ENCODE results near the gene SP140.
"Not testable (repeated sequence)": the region's sequence is repeated elsewhere in the genome, so short reads cannot be mapped to it uniquely, and the experiment has no call there.

SP140 gene

DNA sequence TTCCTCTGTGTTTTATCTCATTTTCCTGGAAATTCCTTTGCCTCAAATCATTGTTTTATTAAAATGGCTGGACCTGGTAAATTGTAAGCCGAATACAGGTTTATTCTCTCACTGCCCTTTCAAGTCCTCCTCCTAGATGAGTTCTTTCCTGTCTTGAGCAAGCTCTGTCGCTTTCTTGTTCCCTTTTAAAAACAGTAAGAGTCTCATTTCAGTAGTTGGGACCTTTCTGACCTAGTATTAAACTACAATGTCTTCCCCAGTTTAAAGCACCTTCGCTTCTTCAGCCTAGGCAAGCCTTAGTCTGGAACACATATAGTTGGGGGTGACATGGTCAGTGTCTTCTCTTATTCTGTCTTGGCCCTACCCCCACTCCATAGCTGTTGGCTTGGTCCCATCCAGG lies 60.5 kb downstream of the SP140 start:
- DNase-seq (ENCODE audit: low read depth in 3 of 3), result no peak

DNA sequence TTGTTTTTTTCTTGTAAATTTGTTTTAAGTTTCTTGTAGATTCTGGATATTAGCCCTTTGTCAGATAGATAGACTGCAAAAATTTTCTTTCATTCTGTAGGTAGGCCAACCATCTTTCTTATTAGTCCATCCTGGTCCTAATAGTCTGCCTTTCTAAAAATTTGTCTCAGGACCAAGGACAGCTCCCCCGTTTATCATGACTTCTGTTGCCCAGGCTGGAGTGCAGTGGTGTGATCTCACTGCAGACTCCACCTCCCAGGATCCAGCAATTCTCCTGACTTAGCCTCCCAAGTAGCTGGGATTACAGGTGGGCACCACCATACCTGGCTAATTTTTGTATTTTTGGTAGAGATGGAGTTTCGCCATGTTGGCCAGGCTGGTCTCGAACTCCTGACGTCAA lies 63.8 kb downstream of the SP140 start:
- not testable (repeated sequence) for DNase-seq (ENCODE audit: low read depth in 3 of 3)

DNA sequence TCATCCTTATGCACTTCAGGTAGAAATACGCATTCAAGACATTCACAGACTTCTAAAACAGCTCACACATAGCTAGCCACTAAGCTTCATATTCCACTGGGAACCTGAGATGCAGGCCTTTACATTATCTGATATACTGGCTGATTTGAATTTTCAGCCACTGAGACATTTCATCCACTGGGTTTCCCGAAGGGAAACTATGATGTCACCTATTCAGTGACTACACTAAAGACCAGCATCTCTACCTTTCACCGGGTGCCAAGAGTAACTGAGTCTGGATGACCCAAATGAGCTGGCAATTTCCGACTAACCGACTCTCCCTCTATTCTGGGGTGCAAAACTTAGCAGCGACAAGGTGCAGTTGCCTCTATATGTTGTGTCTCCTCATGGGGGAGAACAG lies 69.7 kb downstream of the SP140 start:
- no peak for DNase-seq (ENCODE audit: low read depth in 3 of 3)

DNA sequence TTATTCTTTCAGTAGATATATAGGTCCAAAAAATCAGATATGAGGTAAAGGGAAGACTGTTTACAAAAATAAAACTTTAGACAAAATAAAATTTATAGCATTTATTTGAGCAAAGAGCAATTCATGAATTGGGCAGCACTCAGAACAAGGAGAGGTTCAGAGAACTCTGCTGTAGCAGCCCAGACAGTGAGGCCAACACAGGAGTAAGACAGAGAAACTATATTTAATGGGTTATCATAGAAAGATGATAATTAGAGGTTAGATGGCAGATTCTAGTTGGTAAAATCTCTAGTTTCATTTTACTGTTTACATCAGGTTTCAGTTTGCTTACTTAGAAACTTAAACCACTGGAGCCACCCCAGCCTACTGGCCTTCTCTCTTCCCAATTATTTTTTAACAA lies 71.4 kb downstream of the SP140 start:
- no peak for DNase-seq (ENCODE audit: low read depth in 3 of 3)

DNA sequence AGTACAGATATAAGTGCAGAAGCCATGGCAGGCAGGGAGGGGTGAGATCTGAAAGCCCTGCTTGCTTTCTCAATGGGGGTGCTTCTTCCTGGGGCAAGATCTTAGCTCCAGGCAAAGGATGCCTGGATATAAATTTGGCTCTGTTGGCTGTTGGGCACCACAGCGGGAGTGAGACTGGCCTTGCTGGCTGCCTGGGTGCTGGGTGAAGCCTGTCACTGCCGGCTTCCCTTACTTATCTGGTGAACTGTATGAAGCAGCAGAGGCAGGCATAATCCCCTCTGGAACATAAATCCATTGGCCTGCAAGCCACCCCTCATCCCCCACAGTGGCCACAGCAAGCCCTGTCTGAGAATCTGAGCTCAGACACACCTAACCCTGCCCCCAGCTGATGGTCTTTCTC lies 74.1 kb downstream of the SP140 start:
- no peak for DNase-seq (ENCODE audit: low read depth in 3 of 3)

DNA sequence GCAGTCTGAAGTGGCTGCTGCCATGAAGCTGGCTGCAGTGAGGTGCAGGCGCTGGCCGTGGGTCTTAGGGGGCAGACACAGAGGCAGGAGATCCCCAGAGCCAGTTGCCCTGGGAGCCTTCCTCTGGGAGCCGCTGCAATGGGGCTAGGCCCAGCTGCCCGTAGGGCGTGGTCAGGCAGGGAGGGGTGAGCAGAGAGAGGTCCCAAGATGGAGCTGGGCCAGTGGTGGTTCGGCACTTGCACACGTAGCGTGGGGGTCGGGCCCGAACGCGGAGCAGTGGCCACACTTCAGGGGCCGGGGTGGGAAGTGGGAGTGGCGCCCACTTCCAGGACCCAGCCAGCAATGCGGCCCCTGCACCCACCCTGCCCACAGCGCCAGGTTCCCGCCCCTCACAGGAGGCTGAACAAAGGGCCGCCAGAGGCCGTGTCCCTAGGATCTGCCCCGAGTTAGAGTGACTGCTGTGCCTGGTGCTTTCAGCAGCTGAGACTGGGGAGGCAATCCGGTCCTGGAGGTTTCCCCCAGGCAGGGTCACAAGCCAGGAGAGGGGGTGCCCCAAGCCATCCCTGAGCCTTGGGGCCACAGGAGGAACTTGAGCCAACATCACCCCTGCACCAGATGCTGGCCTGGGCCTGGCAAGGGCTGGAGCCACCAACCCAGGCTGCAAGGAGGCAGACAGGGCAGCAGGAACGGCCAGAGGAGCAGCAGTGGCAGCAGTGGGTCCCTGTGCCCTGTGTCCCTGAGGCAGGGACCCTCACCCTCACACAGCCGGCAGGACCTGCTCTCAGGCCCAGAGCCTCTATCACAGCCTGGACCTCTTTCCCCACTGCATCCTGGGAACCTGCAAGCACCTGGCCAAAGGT lies 80.1 kb downstream of the SP140 start:
- DNase-seq (ENCODE audit: low read depth in 3 of 3), result no peak

DNA sequence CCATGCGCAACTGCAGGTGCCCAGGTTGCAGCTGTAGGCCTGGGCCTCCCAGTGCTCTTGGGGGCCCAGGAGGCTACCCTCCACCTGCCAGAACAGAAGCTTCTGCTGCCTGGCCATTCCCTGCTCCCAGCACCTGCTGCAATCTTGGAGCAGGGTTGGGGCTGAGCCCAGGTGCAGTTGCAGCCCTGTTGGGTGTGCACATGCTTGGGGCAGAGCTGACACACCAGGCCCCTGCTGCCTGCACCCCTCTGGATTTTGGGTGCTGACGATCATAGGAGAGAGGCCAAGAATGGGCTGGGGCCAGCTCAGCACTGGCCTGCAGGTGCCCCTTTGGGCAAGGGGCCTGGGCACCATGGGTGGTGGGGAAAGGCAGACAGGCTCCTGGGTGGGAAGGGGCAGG lies 80.9 kb downstream of the SP140 start:
- DNase-seq (ENCODE audit: low read depth in 3 of 3), result no peak

DNA sequence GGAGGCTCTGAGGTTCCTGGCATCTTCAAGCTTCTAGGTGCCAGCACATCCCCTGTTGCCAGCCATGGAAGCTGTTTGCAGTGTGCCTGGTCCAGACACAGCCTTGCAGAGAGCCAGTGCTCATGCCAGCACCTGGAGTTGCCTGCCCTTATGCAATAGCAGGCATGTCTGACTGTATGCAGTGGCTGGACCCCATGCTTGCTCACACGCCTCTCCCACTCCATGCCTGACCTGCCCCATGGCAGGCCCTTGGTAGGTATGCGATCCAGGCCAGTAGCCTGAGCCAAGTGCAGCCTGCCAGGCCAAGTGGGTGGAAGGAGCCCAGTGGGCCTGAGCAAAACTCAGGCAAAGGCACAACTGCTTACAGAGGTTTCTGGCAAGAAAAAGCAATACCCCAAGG lies 81.9 kb downstream of the SP140 start:
- DNase-seq (ENCODE audit: low read depth in 3 of 3), result no peak

DNA sequence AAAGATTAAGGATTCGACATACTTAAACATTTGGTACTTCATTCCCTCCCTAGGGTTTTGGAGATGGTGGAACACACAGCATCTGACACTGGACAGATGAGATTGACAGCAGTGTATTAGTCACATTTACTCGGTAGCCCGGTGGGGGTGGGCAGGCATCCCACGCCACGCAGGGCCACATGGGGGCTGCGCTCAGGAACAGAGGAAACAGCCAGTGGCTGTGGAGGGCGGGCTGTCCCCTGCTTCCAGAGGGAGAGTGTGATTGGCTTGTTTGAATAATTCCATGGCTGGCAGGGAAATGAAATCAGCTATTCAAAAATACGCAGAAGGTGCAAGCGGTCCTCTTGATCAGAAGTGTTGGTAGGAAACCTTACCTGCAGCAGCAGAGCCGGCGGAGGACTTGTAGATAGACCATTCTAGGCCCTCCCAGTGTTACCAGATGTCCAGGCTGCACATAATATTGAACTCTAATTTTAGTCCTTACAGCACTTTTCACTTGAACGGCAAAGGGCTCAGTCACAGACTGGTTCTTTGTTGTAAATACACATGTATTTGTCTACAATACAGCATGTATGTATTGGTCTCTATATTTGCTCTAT lies 83.0 kb downstream of the SP140 start:
- DNase-seq (ENCODE audit: low read depth in 3 of 3), result no peak

DNA sequence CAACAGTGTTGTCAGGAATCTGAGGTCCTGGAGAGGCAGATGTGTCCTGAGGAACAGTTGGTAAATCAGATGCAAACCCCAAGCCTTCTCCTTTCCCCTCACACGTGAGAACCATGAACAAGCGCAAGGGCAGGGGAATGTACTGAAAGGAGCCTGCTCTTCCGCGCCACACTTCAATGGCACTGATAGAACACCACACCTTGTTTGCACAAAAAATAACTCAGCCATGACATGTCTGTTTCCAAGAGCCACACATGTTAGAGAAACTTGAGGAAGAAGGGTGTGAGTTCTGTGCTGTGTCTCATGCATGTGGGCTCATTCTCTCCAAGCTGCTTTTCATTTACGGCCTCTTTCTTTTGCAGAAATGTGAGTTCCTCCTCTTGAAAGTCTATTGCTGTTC lies 85.3 kb downstream of the SP140 start:
- not testable (repeated sequence) for DNase-seq (ENCODE audit: low read depth in 3 of 3)

DNA sequence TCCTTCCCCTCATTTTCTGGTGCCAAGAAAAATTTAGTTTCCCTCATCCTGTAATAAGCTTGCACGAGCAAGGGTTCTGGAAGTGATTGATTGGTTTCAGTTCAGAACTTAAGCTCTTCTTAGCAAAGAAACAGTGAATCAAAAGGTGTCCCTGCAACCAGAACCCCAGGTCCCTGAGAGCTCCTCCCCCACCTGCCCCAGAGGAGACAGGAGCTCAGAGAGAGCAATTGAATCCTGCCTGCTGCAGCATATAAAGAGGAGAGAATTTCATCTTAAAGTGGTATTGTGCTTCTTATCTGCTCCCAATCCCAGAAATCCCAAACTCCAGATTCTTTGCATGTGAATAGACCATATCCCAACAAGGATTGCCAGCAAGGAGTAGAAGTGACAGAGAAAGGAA lies 86.1 kb downstream of the SP140 start:
- not testable (repeated sequence) for DNase-seq (ENCODE audit: low read depth in 3 of 3)

DNA sequence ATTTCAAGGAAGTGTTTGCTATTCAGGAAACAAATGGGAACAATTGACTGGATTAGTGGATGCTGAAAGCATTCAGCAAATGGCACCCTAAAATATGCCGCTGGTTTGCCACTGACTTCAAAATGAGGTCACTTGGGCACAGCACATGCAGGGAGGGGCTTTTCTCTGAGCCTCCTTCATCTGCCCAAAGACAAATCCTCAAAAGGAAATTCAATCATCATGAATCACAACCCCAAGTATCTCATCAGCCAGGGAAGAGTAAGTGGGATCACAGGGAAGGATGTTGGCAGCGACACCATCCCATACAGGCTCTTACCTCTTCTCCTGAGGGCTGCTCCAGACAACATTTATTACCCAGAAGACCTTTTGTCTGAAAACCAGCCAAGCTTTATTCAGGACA lies 87.1 kb downstream of the SP140 start:
- no peak for DNase-seq (ENCODE audit: low read depth in 3 of 3)

DNA sequence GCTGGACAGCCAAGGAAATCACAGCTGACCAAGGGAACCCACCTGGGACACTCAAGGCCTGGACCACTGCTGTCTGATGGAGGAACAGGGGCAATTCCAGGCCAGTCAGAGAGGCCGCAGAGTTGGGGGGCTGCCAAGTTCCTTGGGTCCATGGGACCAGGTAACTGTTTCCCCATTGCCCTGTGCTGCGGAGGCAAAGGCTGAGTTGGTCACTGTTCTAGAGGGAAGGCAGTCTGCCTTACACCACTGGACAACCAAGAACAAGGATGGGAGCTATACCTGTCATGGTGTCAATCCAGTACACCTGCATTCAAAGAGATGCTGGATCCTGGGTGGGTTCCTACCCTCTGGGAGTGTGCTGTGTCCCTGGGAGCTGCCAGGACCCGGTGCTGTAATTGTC lies 91.8 kb downstream of the SP140 start:
- no peak for DNase-seq (ENCODE audit: low read depth in 3 of 3)

DNA sequence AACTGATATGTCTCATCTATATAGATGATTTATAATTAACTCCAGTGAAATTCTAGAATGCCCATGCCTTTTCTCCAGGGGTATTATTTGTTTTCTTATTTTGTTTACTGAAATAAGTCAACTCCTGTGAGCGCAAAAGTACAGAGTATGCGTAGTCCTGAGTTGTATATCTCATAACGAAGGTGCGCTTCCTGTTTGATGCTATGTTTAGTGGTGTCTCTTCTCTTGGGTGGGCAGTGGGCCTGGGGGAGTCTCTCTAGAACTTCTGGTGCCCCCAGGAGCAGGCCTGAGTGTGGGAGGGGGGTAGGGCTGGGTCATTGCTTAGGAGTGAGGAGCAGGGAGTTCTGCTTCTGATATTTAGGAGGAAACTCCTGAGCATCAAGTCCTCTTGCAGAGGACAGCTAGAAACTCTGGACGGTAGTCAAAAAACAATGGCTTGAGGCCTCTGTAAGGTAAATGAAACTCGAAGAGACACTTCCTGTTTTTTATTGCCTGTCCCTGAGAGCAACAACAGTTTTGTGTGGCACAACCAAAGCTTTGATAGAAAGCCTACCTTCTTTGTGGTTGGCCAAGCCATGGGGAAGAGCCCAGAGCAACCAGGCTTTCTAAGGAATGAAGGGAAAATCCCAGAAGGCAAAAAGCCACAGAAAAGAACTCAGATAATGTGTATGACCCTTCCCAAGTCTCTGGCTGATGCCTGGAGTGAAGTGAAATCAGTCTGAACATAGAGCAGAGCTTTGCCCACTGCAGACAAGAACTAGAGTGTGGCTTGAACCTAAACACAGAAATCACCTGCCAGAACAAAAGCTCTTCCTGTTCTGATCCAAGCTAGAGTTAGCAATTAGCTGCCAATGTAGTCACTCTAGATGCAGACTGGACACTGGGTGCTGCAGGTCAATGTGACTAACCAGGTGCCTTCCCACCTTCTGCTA lies 92.9 kb downstream of the SP140 start:
- DNase-seq (ENCODE audit: low read depth in 3 of 3), result no peak

DNA sequence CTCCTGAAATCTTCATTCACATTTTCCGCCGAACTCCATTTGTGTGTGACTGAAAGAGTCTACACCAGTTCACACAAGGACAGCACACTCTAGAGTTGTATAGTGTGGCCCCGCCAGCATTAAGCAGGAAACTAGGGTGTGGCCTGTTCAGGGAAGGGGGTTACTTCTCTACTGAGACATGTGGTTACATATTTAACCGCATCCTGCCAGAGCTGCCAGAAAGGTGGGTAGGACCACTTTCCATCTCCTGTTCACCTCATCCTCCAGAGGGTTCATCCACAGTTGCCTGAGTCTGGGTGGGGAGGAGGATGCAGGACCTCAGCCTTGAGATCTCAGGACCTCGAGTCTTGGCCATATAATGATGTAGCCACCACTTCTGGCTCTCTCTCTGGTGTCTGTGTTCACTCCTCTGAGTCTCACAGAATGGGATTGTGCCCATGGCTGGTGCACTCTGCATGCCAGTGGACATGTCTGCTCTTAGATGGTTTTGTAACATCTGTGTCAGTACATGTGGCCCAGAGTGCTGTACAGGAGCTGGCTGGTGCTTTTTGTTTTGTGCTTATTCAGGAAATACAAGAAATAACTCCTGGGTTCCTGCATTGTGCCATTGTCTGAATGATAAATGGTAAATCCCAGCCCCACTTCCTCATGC lies 93.8 kb downstream of the SP140 start:
- peak; percentile 11 to 58 (median 20) for DNase-seq (ENCODE audit: low read depth in 3 of 3)

DNA sequence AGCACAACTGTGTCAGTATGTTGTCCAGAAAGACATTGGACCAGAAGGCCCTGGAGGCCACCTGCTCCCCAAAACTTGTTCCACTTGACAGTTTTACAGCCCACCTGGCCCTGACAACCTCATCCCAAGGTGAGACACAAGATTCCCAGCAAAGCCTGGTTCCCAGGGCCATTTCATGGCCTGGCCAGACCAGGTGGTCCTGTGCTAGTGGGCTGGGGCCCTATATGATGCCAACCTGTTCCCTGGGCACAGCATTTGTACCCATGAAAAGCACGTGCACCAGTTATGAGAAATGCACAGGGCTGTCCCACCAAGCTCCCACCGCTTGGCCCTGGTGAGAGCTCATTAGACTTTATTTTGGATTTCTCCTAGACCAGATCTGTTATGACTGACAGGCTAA lies 95.5 kb downstream of the SP140 start:
- no peak for DNase-seq (ENCODE audit: low read depth in 3 of 3)

DNA sequence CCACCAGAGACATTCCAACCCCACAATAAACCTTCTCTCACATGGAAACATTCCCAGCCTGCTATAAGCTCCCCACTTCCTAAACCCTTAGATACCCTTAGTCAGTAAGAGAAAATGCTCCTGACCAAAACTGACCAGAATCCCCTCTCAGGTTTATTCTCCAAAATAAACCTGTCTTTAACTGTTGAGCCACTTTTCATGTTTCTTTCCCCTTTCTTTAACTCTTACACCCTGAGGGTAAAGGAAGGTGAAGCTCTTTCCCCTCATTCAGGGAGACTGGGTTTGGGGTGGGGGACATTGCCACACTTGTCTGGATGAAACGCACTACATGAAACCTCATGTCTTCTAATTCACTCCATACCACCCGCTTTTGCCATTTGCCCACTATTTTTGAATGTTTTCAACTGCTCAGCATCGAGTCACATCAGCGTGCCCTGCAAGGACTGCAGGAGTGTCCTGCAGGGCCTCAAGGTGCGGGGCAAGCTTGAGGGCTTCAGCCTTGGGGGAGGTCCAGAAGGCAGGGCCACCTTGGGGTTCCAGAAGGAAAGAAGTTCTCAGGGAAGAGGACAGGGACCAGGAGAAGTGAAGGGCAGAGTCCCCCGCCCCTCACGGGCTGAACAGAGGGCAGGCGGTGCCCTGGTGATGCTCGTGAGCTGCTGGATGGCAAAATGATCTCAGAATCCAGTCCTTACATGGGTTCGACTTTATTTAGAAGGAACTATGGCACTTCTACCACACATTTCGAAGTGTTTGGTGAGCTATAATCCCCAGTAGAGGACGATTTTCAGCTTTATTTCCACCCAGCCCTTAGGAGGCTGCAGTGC lies 97.2 kb downstream of the SP140 start:
- DNase-seq (ENCODE audit: low read depth in 3 of 3), result no peak

DNA sequence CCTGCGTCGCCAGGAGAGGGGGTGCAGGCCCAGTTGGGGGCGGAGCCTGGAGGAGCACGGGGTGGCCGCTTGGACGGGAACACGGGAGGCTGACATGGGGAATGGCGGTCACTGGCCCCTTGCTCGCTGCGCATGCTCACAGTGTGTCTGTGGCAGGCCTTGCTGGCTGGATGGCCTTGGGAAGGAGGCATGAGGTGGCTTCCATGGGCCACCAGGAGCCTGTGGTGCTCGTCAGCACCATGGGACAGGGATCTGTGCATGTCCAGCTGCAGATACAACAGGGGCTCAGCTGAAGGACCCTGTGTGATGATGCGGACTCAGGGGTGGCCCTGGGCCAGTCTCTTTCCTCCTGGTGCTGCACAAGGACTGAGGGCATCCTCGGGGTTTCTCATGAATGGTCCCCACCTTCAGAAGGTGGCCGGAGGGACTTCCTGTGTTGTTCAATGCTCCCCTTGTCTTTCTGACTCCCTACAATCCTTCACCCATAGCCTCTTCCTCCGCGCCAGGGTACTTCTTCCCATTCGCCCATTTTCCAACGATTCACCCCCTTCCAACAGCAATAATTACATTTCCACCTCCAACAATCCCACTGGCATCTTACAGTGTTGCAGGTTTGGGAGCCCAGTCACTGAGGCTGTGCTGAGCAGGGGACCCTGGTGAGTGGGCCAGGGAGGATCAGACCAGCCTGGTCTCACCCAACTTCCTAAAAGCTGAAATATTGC lies 98.0 kb downstream of the SP140 start:
- DNase-seq (ENCODE audit: low read depth in 3 of 3), result no peak

DNA sequence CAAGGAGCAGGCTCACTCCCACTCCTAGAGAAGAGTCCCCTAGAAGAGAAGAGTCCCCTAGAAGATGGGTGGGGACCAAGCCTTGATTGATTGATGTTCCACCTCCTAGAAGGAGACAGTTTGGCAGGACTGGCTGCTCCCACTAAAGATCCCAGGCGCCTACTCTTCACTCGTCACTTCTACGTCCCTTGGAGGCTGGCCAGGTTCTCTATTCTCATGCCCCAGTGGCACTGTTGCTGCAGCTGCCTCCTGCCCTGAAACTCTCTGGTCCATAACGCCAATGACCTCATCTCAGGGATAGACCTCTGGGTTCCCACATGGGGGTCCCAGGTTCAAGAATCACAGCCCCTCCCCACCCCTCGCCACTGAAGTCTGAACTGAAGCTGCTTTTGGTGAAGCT lies 99.0 kb downstream of the SP140 start:
- no peak for DNase-seq (ENCODE audit: low read depth in 3 of 3)

All from stimulated activated CD4-positive, alpha-beta T cell treated with anti-CD3 and anti-CD28 coated beads, TNF-alpha, amount 100 ng/mL, for 24 hours (primary cell).